Measurements from ENCODE around the gene FOXP1.

- no peak for TF ChIP-seq POLR2AphosphoS5 (IDR thresholded peaks at IDR 0.05; ENCODE audit: low read depth, low read length)
- TF ChIP-seq POLR2A (IDR thresholded peaks at IDR 0.05; ENCODE audit: low read depth, low read length): no peak
- no peak for TF ChIP-seq TAF1 (IDR thresholded peaks at IDR 0.05; ENCODE audit: low read depth, low read length)
- TF ChIP-seq SPI1 (IDR thresholded peaks at IDR 0.05; ENCODE audit: low read depth, low read length): no peak
- no peak for TF ChIP-seq PAX5 (IDR thresholded peaks at IDR 0.05; ENCODE audit: insufficient read depth, low read length, severe bottlenecking)
- no peak for TF ChIP-seq POU2F2 (IDR thresholded peaks at IDR 0.05; ENCODE audit: low read depth, low read length)
These were observed 99.5 kb downstream of the FOXP1 start for GRCh38 chr3:71484047-71484446.
